NB4 (cell line): ENCODE data around the gene BSCL2.
A peak's percentile ranks its signal among the peaks of the same experiment; 100 is the strongest.
"Not testable (repeated sequence)": the region's sequence is repeated elsewhere in the genome, so short reads cannot be mapped to it uniquely, and the experiment has no call there.

Experiments used
- DNase-seq: peaks from one replicate; pipeline ENCODE4 v3.0.0; 2010; ENCODE audit warnings: low read depth
- H3K4me3 ChIP-seq: one replicate; pipeline ENCODE4 v1.5.1; 2011; ENCODE audit warnings: mild to moderate bottlenecking, low read depth, low read length, moderate library complexity
- MYC ChIP-seq: IDR thresholded peaks from 2 replicates; pipeline ENCODE4 v1.6.1; 2011; ENCODE audit warnings: low read depth, low read length
- POLR2A ChIP-seq: IDR thresholded peaks from 2 replicates; pipeline ENCODE4 v1.6.1; 2011; ENCODE audit warnings: mild to moderate bottlenecking; ENCODE audit not compliant: insufficient read length; ENCODE audit errors: extremely low read depth
- TF ChIP-seq, protein P1 (sequence below): IDR thresholded peaks from one replicate; pipeline ENCODE4 v1.5.1; 2012; ENCODE audit warnings: low read depth, low read length
- TF ChIP-seq, protein P2 (sequence below): IDR thresholded peaks from 2 replicates; pipeline ENCODE4 v1.6.1; 2011; ENCODE audit warnings: low read depth, low read length

The BSCL2 gene

DNA sequence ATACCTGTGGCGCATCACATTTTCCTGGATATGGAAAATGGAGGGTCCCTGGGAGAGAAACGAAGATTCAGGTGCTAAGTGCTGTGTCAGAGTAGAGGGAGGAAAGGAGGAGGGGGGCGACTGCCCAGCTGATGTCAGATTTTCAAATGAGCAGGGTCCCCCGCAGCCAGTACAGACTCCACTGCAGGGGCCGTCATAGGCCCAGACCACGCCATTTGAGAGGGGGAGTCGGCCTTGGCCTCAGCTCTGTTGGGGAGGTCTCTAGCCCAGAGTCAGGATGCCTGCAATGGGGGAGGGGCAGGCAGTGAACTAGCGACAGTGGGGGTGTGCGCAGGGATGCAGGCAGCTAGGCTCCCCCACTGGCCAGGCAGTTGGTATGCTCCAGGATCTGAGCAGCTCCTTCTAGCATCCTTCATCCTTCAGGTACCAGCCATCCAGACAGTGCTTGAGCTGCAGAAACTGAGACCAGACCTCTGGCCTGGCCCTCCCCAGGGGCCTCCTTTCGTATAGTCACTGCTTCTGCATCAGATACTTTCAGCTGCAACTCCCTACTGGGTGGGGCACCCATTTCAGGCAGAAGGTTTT is at the start of gene BSCL2, which contains the start of gene GNG3:
Gene BSCL2 (minus strand): TSS at position 148 of the 585 bp plus-strand sequence. CDS start 229 bp downstream, outside the sequence.
Gene GNG3 (plus strand): TSS at position 400 of the 585 bp plus-strand sequence. CDS start 620 bp downstream, outside the sequence.
- TF ChIP-seq MYC (no peak), POLR2A (no peak)
- TF ChIP-seq, protein P1, sequence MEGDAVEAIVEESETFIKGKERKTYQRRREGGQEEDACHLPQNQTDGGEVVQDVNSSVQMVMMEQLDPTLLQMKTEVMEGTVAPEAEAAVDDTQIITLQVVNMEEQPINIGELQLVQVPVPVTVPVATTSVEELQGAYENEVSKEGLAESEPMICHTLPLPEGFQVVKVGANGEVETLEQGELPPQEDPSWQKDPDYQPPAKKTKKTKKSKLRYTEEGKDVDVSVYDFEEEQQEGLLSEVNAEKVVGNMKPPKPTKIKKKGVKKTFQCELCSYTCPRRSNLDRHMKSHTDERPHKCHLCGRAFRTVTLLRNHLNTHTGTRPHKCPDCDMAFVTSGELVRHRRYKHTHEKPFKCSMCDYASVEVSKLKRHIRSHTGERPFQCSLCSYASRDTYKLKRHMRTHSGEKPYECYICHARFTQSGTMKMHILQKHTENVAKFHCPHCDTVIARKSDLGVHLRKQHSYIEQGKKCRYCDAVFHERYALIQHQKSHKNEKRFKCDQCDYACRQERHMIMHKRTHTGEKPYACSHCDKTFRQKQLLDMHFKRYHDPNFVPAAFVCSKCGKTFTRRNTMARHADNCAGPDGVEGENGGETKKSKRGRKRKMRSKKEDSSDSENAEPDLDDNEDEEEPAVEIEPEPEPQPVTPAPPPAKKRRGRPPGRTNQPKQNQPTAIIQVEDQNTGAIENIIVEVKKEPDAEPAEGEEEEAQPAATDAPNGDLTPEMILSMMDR, result no peak
- TF ChIP-seq, protein P2, sequence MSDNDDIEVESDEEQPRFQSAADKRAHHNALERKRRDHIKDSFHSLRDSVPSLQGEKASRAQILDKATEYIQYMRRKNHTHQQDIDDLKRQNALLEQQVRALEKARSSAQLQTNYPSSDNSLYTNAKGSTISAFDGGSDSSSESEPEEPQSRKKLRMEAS, result no peak
- peak within 1 kb of the TSS; percentile 35 for H3K4me3 ChIP-seq
- DNase-seq, result peak; percentile 44

DNA sequence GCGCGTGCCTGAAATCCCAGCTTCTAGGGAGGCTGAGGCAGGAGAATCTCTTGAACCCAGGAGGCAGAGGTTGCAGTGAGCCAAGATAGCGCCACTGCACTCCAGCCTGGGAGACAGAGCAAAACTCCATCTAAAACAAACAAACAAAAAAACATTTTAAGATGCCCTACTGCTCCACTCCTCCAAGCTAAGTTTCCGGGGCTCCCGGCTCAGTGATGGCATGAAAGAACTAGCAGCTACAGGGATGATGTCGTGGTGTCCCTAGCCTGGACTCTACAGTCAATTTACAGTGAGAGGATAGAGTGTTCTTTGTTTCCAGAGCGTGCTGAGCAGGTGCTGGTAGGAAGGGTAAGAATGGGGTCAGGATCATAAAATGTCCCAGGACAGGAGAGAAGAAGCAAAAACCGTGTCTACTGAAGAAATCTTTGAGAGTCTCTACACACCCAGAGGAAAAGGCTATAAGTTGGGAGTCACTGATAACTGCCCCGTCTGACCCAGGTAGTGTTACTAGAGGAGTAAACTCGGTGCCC is 47.9 kb upstream of the BSCL2 start:
- H3K4me3 ChIP-seq, result no peak overlapping the region
- no peak for DNase-seq

DNA sequence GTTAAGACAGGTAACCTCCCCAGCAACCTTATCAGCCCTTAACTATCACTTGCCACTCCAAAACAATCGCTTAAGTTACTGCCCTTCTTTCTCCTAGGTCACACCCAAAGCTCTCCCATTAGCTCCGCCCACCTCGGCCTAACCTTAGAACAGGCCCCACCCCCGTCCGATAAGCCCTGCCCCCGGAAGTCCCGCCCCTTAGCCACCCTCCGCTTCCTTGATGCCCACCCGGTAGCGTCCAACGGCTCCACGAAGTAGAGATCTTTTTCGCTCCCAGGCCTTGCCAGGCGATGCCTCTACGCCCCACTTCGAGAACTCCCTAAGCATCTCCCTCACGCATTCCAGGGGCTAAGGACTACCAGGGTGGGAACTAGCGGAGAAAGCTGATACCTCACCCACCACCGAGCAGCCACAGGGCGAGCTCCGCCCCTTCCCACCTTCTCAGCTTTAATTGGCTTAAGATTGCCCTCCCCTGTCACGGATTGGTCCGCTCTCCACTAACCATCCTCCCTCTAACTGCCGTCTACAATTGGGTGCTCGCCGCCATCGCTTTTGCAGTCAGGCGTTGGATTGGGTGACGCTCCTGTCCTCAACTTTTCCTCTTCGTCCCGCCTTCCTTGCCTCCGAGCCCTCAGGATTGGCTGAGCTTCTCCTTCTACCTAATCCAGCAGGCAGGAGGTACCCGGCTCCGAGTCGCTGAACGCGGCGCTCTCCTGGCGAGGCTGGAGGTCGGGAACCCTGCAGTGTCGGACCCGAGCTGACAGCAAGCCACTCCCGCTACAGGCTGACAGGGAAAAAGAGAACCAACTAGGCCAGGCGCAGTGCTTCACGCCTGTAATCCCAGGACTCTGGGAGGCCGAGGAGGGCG is 46.7 kb upstream of the BSCL2 start, which contains the start of gene ZBTB3:
Gene ZBTB3 (minus strand): TSS at position 425 of the 868 bp plus-strand sequence. CDS start 496 bp downstream, outside the sequence.
- peak within 1 kb of the TSS; percentile 92 for H3K4me3 ChIP-seq
- TF ChIP-seq, protein P2, result peak; percentile 72; the same call in 1 of the 2 replicates
- TF ChIP-seq MYC (peak; percentile 58; the same call in 1 of the 2 replicates), POLR2A (peak; percentile 97)
- TF ChIP-seq, protein P1, result no peak
- peak; percentile 100 for DNase-seq

More for the DNA sequence above, 47.9 kb upstream of the BSCL2 start:
- TF ChIP-seq MYC, result no peak
- TF ChIP-seq, protein P1, result no peak
- no peak for TF ChIP-seq POLR2A
- TF ChIP-seq, protein P2, result no peak

DNA sequence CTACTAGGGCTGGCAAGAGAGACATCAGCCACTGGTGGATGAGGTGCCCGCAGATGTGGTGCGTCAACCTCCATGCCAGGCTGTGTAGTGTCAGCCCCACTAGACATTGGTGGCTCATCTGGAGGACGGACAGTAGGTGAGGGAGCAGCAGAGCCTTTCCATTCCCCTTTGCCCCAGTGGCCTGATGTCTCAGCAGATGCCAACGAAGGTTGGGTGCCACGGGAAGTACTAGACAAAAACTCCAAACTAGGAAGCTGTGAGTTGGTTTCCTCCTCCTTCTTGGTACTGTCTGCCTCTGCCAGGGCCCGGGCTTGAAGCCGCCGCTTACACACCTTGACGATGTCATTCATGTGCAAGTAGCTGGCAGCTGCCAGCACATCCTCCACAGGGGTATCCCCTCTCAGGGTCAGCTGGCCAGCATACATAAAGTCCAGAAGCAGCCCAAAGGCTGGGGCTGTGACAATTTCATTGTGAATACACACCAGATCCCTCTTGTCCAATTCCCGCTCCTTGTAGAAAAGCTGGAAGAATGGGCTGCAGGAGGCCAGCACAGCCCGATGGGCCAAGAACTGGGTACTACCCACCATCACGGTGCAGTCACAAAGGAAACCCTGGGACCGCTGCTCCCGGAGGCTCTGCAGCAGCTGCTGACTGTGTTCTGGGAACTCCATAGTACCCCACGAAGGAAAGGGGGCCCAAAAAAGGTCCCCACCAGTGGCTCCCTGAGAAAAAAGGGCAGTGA is 45.9 kb upstream of the BSCL2 start:
- TF ChIP-seq, protein P1, result no peak
- TF ChIP-seq MYC (no peak), POLR2A (no peak)
- TF ChIP-seq, protein P2, result no peak
- peak overlapping the region; percentile 92 for H3K4me3 ChIP-seq
- DNase-seq, result no peak

DNA sequence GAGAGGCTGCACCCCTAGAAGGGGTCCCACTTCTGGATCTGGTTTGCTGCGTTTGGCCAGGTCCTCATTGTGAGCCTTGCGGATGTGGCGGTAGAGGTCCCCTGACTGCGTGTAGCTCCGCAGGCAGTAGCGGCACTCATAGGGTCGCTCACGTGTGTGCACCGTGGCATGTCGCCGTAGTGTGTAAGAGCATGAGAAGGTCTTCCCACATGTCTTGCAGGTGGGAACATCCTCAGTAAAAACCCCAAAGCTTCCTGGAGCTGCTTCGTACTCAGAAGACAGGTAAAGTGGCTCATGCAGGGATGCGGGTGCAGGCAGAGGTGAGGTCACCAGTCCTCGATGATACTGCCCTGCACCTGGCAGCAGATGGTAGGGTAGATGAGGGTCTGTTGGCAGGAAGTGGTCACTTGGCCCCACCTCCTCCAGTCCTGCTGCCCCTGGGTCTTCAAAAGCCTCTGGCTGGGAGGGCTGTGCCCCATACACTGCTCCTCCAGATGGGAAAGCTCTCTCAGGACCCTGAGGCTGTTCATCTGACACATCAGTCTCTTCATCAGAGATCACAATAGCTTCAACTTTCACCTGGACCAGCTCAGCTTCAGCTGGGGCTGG is 45.1 kb upstream of the BSCL2 start:
- DNase-seq, result no peak
- TF ChIP-seq MYC (no peak), POLR2A (no peak)
- TF ChIP-seq, protein P1, result no peak
- TF ChIP-seq, protein P2, result no peak
- no peak overlapping the region for H3K4me3 ChIP-seq

DNA sequence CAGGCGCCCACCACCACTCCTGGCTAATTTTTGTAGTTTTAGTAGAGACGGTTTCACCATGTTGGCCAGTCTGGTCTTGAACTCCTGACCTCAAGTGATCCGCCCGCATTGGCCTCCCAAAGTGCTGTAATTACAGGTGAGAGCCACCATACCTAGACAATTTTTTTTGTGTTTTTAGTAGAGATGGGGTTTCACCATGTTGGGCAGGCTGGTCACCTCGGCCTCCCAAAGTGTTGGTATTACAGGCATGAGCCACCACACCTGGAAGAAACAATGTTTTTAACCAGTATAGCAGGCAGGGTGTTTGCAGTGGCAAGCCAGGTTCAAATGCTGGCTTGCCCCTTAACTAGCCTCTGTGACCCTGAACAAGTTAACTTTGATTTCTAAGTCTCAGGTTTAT is 42.7 kb upstream of the BSCL2 start:
- H3K4me3 ChIP-seq, DNase-seq: not testable (repeated sequence)
